ENCODE results near the gene ATP5PB.

- no peak for TF ChIP-seq CTCF (IDR thresholded peaks at IDR 0.05 in 2 of 3, conservative IDR thresholded peaks at IDR 0.05 in 1 of 3; ENCODE audit: borderline replicate concordance in 1 of 3, insufficient read depth in 1 of 3, low read depth in 2 of 3, low read length in 2 of 3)
- TF ChIP-seq, protein P1, sequence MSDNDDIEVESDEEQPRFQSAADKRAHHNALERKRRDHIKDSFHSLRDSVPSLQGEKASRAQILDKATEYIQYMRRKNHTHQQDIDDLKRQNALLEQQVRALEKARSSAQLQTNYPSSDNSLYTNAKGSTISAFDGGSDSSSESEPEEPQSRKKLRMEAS (IDR thresholded peaks at IDR 0.05), result no peak
- TF ChIP-seq FOSL1 (IDR thresholded peaks at IDR 0.05; ENCODE audit: low read depth), result no peak
- TF ChIP-seq POLR2A (IDR thresholded peaks at IDR 0.05; ENCODE audit: borderline replicate concordance, extremely low read depth, insufficient read depth, insufficient read length), result no peak
- TF ChIP-seq EZH2 (IDR thresholded peaks at IDR 0.05), result no peak
- no peak for TF ChIP-seq EZH2phosphoT487 (IDR thresholded peaks at IDR 0.05; ENCODE audit: borderline replicate concordance)
Observed at GRCh38 chr1:111419037-111419436, 30.2 kb upstream of the ATP5PB start.

Measured in HCT116 (cell line).